ENCODE data around the gene ARHGEF28. TPM values are rescaled to one million over a fixed set of nuclear protein-coding genes. Genes with fewer than 3 reads are reported as not detected.

The ARHGEF28 gene
- total and polyA plus RNA-seq, 10 of the 15 experiments (the other 5 are each of a cell fraction or from before 2014, with no cell fraction given), result 0.10 to 0.72 (median 0.22) TPM; not detected in 2

- Histone ChIP-seq H3K4me3 (no peak overlapping the region), H2AFZ (ENCODE audit: control insufficient read depth, low read depth, low read length) (no peak overlapping the region), H3K9me3 (replicated peaks; ENCODE audit: control insufficient read depth, insufficient read depth, low read length) (no peaks in the 10 kb centered on the region; the same call in 2 of the 3 replicates), H3K27me3 (replicated peaks in 1 of 2; ENCODE audit: control insufficient read depth in 2 of 2, insufficient read depth in 2 of 2, low read length in 1 of 2) (no peaks in the 10 kb centered on the region), H3K4me1 (ENCODE audit: control insufficient read depth, insufficient read depth, low read length) (no peaks in the 10 kb centered on the region), H3K4me2 (ENCODE audit: control insufficient read depth, insufficient read depth) (no peak overlapping the region), H3K79me2 (ENCODE audit: control insufficient read depth, insufficient read depth, low read length) (no peaks in the 10 kb centered on the region), H3K9ac (ENCODE audit: control insufficient read depth, insufficient read depth, low read length) (no peak overlapping the region), H4K20me1 (ENCODE audit: control insufficient read depth, insufficient read depth) (no peaks in the 10 kb centered on the region), H3K27ac (ENCODE audit: control insufficient read depth, insufficient read depth) (no peak overlapping the region), H3K36me3 (ENCODE audit: control insufficient read depth in 2 of 2, insufficient read depth in 2 of 2, low read length in 1 of 2) (no peaks in the 10 kb centered on the region)
- in situ Hi-C loops (cut with MboI) (no loop called here), intact Hi-C loops (cut with micrococcal nuclease; ENCODE audit: unreplicated experiment) (no loop called here)
- no peak for TF ChIP-seq ATF3 (IDR thresholded peaks at IDR 0.05; ENCODE audit: borderline replicate concordance, extremely low read depth, low read depth, low read length)
- TF ChIP-seq HSF1 (IDR thresholded peaks at IDR 0.05; ENCODE audit: low read depth, low read length), result no peak
- no peak for TF ChIP-seq ZBED1 (IDR thresholded peaks at IDR 0.05; ENCODE audit: borderline replicate concordance)
- no peak for TF ChIP-seq NR2C2 (IDR thresholded peaks at IDR 0.05; ENCODE audit: borderline replicate concordance, control insufficient read depth, insufficient read length, low read depth)
- no peak for TF ChIP-seq SPI1 (IDR thresholded peaks at IDR 0.05; ENCODE audit: borderline replicate concordance, insufficient read depth, low read depth, low read length)
- no peak for TF ChIP-seq POLR2AphosphoS2 (IDR thresholded peaks at IDR 0.05; ENCODE audit: low read depth, low read length)
- no peak for TF ChIP-seq GABPA (IDR thresholded peaks at IDR 0.05; ENCODE audit: low read depth)
- no peak for TF ChIP-seq NFIC (IDR thresholded peaks at IDR 0.05; ENCODE audit: low read depth, low read length)
- no peak for TF ChIP-seq SIN3A (IDR thresholded peaks at IDR 0.05; ENCODE audit: low read depth, low read length)
- TF ChIP-seq EED (IDR thresholded peaks at IDR 0.05; ENCODE audit: low read depth), result no peak
- DNase-seq (ENCODE audit: low read depth, low spot score) (no peak), ATAC-seq (no peak), FAIRE-seq (no peak)
- RAD21 ChIA-PET (ENCODE audit: unreplicated experiment), result no interaction called here
- SMC1A ChIA-PET (ENCODE audit: uncharacterized antibody, unreplicated experiment), result interaction anchor here (0.7 kb wide), 1 partner anchor 11 kb away, joined by 3 read pairs; no protein-coding TSS in a partner anchor
- POLR2A ChIA-PET, result no interaction called here
- CTCF ChIA-PET, result interaction anchor here (1.1 kb wide), 1 partner anchor 12 kb away, joined by 4 read pairs; no protein-coding TSS in a partner anchor
- no TSS peak for BruUV-seq (replicated peaks)
- WGBS (ENCODE audit: insufficient coverage, insufficient replicate concordance, low lambda C conversion rate, missing lambda C conversion rate), result 46% methylated on average over 7 of the region's 7 CpGs
Observed at GRCh38 chr5:73763300-73764032, 137.5 kb downstream of the ARHGEF28 start.

Measured in GM12878 (cell line).